ENCODE data around the gene CDR2L. TPM values are rescaled to one million over a fixed set of nuclear protein-coding genes. Genes with fewer than 3 reads are reported as not detected.

CDR2L gene
- total RNA-seq, 4 donors from 2014 or later: 8.5 to 23.2 (median 10.1) TPM

DNA sequence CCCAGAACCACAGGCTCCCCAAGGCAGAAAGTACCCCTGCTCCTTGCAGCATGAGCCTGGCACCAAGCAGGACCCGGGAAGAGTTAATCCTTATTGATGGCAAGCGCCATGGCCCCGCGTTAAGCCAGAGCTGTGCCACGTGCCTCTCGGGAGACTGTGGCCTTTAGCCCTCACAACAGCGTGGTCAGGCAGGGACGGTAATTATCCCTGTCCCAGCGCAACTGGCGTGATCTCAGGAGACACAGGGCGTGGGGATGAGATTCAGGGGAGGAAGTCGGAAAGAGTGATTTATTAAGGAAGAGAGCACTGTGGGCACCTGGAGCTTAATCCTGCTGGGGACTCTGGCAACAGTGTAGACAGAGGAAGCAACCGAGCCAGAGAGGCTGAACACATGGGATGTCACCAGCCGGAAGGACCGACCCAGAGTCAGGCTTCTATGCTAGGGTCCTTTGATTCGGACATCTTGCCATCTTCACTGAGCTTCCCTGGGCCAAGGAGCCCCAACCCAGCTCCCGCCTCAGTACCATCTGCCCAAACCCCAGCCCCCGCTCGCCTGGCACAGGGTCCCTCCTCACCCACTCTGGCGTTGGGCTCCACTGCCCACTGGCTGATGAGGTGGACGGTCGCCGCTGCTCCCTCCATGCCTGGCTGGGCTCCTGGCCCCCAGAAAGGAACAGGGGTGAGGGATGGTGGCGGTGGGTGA, 34.9 kb upstream of the CDR2L start:
- DNase-seq (ENCODE audit: low spot score): no peak
- no peak for ATAC-seq (ENCODE audit: low FRiP score)
- TF ChIP-seq, protein P1, sequence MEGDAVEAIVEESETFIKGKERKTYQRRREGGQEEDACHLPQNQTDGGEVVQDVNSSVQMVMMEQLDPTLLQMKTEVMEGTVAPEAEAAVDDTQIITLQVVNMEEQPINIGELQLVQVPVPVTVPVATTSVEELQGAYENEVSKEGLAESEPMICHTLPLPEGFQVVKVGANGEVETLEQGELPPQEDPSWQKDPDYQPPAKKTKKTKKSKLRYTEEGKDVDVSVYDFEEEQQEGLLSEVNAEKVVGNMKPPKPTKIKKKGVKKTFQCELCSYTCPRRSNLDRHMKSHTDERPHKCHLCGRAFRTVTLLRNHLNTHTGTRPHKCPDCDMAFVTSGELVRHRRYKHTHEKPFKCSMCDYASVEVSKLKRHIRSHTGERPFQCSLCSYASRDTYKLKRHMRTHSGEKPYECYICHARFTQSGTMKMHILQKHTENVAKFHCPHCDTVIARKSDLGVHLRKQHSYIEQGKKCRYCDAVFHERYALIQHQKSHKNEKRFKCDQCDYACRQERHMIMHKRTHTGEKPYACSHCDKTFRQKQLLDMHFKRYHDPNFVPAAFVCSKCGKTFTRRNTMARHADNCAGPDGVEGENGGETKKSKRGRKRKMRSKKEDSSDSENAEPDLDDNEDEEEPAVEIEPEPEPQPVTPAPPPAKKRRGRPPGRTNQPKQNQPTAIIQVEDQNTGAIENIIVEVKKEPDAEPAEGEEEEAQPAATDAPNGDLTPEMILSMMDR (IDR thresholded peaks at IDR 0.05): no peak

DNA sequence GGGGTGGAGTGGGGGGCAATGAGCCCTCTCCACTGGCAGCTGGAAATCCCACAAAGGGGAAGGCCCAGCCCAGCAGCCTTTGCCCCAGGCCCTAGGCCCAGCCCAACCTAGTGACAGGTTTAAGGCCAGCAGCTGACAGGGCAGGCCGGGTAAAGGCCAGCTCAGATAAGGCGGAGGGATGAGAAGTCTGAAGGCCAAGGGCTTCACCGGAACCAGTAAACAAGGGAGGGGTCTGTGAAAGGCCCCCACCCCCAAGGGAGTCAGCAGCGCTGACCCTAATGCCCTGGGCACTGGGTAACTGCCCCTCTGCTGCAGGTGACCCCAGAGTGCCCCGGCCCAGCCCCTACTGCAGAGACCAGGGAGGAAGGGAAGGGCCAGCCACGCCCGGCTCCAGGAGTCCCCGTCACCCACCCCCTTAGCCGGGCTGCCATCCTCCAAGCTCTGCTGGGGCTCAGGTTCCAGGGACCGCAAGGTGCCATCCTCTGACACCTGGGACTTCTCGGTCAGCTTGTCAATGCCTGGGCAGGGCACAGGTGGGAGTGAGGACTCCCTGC, 34.2 kb upstream of the CDR2L start:
- ATAC-seq (ENCODE audit: low FRiP score) (no peak), DNase-seq (ENCODE audit: low spot score) (no peak)
- TF ChIP-seq, protein P1 (IDR thresholded peaks at IDR 0.05): no peak

DNA sequence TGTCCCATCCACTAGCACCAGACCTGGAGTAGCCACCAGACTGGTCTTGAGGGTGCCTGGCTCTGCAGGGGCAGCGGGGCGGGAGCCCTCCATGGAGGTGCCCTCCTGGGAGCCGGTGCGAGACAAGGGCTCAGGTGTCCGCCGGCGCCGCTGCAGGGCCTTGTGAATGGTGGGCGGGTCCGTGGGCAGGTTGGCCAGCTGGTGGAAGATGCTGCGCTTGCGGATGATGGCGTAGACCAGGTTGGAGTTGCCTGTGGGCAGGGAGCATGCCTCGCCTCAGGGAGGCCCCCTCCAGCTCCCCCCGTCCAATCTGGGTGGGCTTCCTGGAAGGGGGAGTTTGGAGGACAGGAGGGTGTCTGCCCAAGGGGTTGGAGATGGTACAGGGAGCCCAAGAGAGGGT, 33.3 kb upstream of the CDR2L start:
- TF ChIP-seq, protein P1 (IDR thresholded peaks at IDR 0.05): no peak
- no peak for DNase-seq (ENCODE audit: low spot score)
- no peak for ATAC-seq (ENCODE audit: low FRiP score)

DNA sequence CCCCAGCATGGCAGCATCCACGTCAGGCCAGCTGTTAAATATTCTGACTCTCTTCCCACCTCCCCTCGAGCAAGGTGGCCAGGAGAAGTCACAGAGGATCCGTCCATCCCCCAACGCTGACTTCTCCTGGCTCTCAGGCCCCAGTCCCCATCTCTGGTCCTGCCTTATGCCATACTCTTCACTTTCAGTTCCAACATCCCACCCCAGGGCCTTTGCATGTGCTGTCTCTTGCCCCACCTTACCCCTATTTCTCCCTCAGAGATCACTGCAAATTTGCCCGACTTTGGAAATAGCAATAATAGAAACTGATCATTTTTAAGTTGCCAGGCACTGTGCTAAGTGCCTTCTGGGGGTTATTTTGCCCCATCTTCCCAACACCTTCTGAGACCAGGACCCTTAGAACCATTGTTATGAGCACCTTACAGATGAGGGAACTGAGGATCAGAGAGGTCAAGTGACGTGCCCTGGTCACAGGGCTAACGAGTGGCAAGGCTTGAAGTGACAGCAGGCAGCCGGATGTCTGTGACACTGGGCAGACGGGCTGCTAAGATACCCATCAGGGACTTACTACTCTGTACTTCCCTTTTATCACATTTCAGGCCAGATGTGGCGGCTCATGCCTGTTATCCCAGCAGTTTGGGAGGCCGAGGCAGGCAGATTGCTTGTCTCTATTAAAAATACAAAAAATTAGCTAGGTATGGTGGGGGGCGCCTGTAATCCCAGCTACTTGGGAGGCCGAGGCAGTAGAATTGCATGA, 32.6 kb upstream of the CDR2L start:
- no peak for DNase-seq (ENCODE audit: low spot score)
- TF ChIP-seq, protein P1 (IDR thresholded peaks at IDR 0.05): no peak
- no peak for ATAC-seq (ENCODE audit: low FRiP score)

DNA sequence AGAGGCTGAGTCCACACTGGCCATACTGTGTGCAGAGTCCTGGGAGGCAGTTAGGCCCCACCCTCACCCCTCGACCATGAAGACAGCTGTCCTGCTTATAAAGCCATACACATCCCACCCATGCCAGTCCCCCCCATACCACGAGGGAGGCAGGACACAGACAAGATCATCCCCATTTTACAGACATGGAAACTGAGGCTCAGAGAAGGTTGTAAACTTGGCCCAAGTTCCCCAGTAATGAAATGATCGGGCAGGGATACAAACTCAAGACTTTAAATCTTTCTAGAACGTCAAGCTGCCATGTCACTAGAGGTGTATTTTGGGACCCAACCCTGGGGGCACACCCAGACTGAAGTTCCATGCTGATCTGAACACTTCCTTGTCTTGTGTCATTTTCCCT, 31.3 kb upstream of the CDR2L start:
- ATAC-seq (ENCODE audit: low FRiP score) (no peak), DNase-seq (ENCODE audit: low spot score) (no peak)

DNA sequence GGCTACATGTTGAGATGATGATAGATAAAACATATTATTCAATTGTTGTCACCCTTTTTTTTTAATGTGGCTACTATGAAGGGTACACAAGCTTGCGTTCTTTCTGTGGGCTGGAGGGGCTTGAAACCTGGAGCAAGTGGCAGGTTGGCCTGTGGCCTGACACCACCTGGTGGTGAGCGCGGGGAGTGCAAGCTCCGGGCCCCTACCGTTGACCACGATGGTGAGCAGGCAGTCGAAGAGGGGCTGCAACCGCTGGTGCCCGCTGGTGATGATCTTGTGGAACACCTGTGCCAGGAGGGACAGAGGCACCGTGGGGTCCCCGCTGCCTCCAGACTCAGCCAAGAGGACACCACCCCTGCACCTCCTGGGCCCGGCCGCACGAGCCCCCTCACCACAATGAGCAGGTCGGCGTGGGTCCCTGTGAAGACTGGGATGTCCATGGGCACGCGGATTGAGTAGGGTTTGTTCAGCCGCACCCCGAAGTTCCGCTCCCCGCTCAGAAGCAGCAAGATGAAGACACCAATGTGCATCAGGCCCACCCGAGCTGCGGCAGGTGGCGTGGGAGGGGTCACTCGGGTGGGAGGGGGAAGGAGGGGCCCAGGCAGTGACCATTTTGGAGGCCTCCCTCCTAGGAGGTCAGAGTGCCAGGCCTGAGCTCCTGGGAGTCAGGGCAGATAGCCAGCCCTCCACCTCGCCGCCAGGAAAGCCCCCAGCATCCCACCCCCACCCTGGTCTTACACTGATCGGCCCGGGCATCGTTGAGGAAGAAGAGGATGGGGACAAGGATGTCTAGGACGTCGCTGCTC, 29.3 kb upstream of the CDR2L start:
- TF ChIP-seq, protein P1 (IDR thresholded peaks at IDR 0.05): peak in 2 of 3 donors; percentile 37 to 72
- peak; percentile 78 for DNase-seq (ENCODE audit: low spot score)
- ATAC-seq (ENCODE audit: low FRiP score): peak; percentile 34

More for the DNA sequence above, 31.3 kb upstream of the CDR2L start:
- TF ChIP-seq, protein P1 (IDR thresholded peaks at IDR 0.05): no peak

All from omental fat pad (tissue), 4 donors.